Endothelial cell of umbilical vein (primary cell): ENCODE data around the gene ZNF888. TPM values are rescaled to one million over a fixed set of nuclear protein-coding genes. Genes with fewer than 3 reads are reported as not detected.
"Not testable (repeated sequence)": the region's sequence is repeated elsewhere in the genome, so short reads cannot be mapped to it uniquely, and the experiment has no call there.

ENCODE experiments used
- BruUV-seq: library from RNA; stranded (reverse); fragments of 400-500 nt; replicated peaks from 2 replicates; lab custom pipeline; 2021; lab: Mats Ljungman, UMichigan
- CTCF ChIA-PET: fragments of 300-600, 350-600 bp; sonication (Branson Sonifier 250); formaldehyde crosslinking; loops from one replicate; lab custom pipeline; 2021; ENCODE audit warnings: antibody characterized with exemption, inconsistent platforms; lab: Charles Lee
- POLR2A ChIA-PET: fragments of 300-600, 350-600 bp; sonication (Branson Sonifier 250); formaldehyde crosslinking; loops from one replicate; lab custom pipeline; 2021; ENCODE audit warnings: antibody characterized with exemption, inconsistent platforms; lab: Charles Lee
- DNase-seq: peaks from one replicate; pipeline ENCODE4 v3.0.0-alpha.2; 2011; ENCODE audit warnings: low read depth, low spot score
- FAIRE-seq: peaks from 2 replicates; lab custom pipeline; 2011; peaks lifted over from hg19 to GRCh38; lab: Jason Lieb, UNC
- H2AFZ ChIP-seq: 2 replicates; pipeline ENCODE4 v1.6.0; 2012; ENCODE audit warnings: low read depth, low read length, control low read depth, inconsistent platforms
- H3K27ac ChIP-seq: 2 replicates; pipeline ENCODE4 v1.5.1; 2011; ENCODE audit warnings: low read depth, mild to moderate bottlenecking, control low read depth, low read length, moderate library complexity; ENCODE audit not compliant: insufficient read depth
- H3K27me3 ChIP-seq, 2 experiments: 2 replicates each; pipeline versions ENCODE4 v1.6.0 to v1.6.1; 2011; ENCODE audit warnings: low read length in 2 of 2, mixed read lengths in 1 of 2; ENCODE audit not compliant: control insufficient read depth in 2 of 2, insufficient read depth in 2 of 2
- H3K36me3 ChIP-seq, 2 experiments: 2 replicates in 1 of 2; 3 replicates in 1 of 2; pipeline ENCODE4 v1.5.1; 2011; ENCODE audit warnings: low read length in 2 of 2, mild to moderate bottlenecking in 1 of 2, moderate library complexity in 1 of 2; ENCODE audit not compliant: control insufficient read depth in 2 of 2, insufficient read depth in 2 of 2; ENCODE audit errors: extremely low read depth in 1 of 2
- H3K4me1 ChIP-seq: 3 replicates; pipeline ENCODE4 v1.5.1; 2011; ENCODE audit warnings: mild to moderate bottlenecking, low read length; ENCODE audit not compliant: control insufficient read depth, insufficient read depth; ENCODE audit errors: extremely low read depth
- H3K4me2 ChIP-seq: 2 replicates; pipeline ENCODE4 v1.6.1; 2011; ENCODE audit warnings: low read length, control low read depth, mixed read lengths; ENCODE audit not compliant: insufficient read depth
- H3K4me3 ChIP-seq, 3 experiments: fragments of 200-600 bp in 1 of 3; sonication (generic), shearing (Covaris generic) in 1 of 3; replicated peaks in 1 of 3; 2 replicates each; pipeline ENCODE4 v1.5.1; 2011 to 2016; ENCODE audit warnings: control low read depth in 3 of 3, low read length in 3 of 3, mild to moderate bottlenecking in 2 of 3, inconsistent platforms in 1 of 3, low read depth in 1 of 3, moderate library complexity in 1 of 3; ENCODE audit not compliant: insufficient read depth in 1 of 3
- H3K79me2 ChIP-seq: 2 replicates; pipeline ENCODE4 v1.6.0; 2012; ENCODE audit warnings: low read length, inconsistent platforms; ENCODE audit not compliant: control insufficient read depth, insufficient read depth
- H3K9ac ChIP-seq: replicated peaks from 2 replicates; pipeline ENCODE3; 2011; ENCODE audit warnings: low read length, control low read depth; ENCODE audit not compliant: insufficient read depth; ENCODE audit errors: extremely low read depth
- H3K9me1 ChIP-seq: replicated peaks from 3 replicates; pipeline ENCODE4 v1.6.0; 2011; ENCODE audit warnings: mild to moderate bottlenecking, low read length; ENCODE audit not compliant: control insufficient read depth, insufficient read depth; ENCODE audit errors: extremely low read depth
- H3K9me3 ChIP-seq: replicated peaks from 2 replicates; pipeline ENCODE4 v1.5.1; 2012; ENCODE audit warnings: low read length, inconsistent platforms; ENCODE audit not compliant: control insufficient read depth, insufficient read depth
- H4K20me1 ChIP-seq: replicated peaks from 2 replicates; pipeline ENCODE3; 2011; ENCODE audit warnings: mild to moderate bottlenecking, low read length; ENCODE audit not compliant: control insufficient read depth, insufficient read depth; ENCODE audit errors: extremely low read depth
- EZH2 ChIP-seq: IDR thresholded peaks from 2 replicates; pipeline ENCODE4 v1.6.1; 2012; ENCODE audit warnings: borderline replicate concordance, low read depth, mild to moderate bottlenecking, moderate library complexity, low read length, inconsistent platforms; ENCODE audit not compliant: severe bottlenecking
- FOS ChIP-seq: IDR thresholded peaks from 2 replicates; pipeline ENCODE4 v1.6.1; 2011; ENCODE audit warnings: mild to moderate bottlenecking, low read length, moderate library complexity, borderline replicate concordance; ENCODE audit not compliant: insufficient read depth
- GATA2 ChIP-seq: IDR thresholded peaks from 2 replicates; pipeline ENCODE4 v1.7.0; 2011; ENCODE audit warnings: low read depth, mild to moderate bottlenecking, moderate library complexity, mixed read lengths, low read length; ENCODE audit not compliant: insufficient read length, insufficient read depth
- JUN ChIP-seq: IDR thresholded peaks from 2 replicates; pipeline ENCODE4 v1.6.1; 2011; ENCODE audit warnings: borderline replicate concordance, low read depth; ENCODE audit not compliant: insufficient read length, insufficient read depth
- MYC ChIP-seq: IDR thresholded peaks from one replicate; pipeline ENCODE4 v1.6.1; 2011; ENCODE audit warnings: mild to moderate bottlenecking, low read depth, low read length
- POLR2A ChIP-seq: IDR thresholded peaks from 2 replicates; pipeline ENCODE4 v1.6.1; 2012; ENCODE audit warnings: low read depth, mild to moderate bottlenecking, control low read depth, low read length
- POLR2AphosphoS5 ChIP-seq: IDR thresholded peaks from 2 replicates; pipeline ENCODE4 v1.6.1; 2012; ENCODE audit warnings: low read depth, mild to moderate bottlenecking, control low read depth, low read length, moderate library complexity; ENCODE audit not compliant: insufficient read depth
- dilution Hi-C: fragments of 300-500 bp; cut with MboI; formaldehyde crosslinking; loops from one replicate; pipeline ENCODE4 v1.15.0; 2019; ENCODE audit warnings: low sequenced_read_pairs; ENCODE audit not compliant: extremely low pct_ligation_motif_present
- intact Hi-C: fragments of 100-400 bp; cut with micrococcal nuclease; formaldehyde crosslinking; loops from one replicate; pipeline ENCODE4 v1.10.0; 2022
- polyA plus RNA-seq, 4 experiments: library from polyadenylated mRNA; depleted of rRNA in 3 of 4; stranded (reverse) in 3 of 4; unstranded in 1 of 4; fragments of >200 nt; gene quantifications; 2 replicates each; pipeline versions ENCODE4 v1.2.1 to v1.2.3, GENCODE V29; 2011 to 2012; ENCODE audit warnings: missing spikeins in 1 of 4
- total RNA-seq: library from RNA; stranded (reverse); gene quantifications from 2 replicates; pipeline ENCODE4 v1.2.3, GENCODE V29; 2021
- TF ChIP-seq, protein P1 (sequence below): IDR thresholded peaks from 2 replicates; pipeline ENCODE4 v1.6.1; 2011; ENCODE audit not compliant: insufficient read depth, insufficient read length
- TF ChIP-seq, protein P2 (sequence below), 2 donors: IDR thresholded peaks; 1 replicate in 1 of 2; 2 replicates in 1 of 2; pipeline ENCODE4 v1.5.1; 2011; ENCODE audit warnings: low read length in 2 of 2, mild to moderate bottlenecking in 2 of 2, moderate library complexity in 2 of 2, control low read depth in 1 of 2, inconsistent platforms in 1 of 2, low read depth in 1 of 2; ENCODE audit not compliant: insufficient read depth in 1 of 2; ENCODE audit errors: extremely low read depth in 1 of 2

The ZNF888 gene
- total and polyA plus RNA-seq, 2 donors (not counting 3 experiments of a cell fraction or from before 2014, with no cell fraction given): 0.72 to 3.9 TPM

DNA sequence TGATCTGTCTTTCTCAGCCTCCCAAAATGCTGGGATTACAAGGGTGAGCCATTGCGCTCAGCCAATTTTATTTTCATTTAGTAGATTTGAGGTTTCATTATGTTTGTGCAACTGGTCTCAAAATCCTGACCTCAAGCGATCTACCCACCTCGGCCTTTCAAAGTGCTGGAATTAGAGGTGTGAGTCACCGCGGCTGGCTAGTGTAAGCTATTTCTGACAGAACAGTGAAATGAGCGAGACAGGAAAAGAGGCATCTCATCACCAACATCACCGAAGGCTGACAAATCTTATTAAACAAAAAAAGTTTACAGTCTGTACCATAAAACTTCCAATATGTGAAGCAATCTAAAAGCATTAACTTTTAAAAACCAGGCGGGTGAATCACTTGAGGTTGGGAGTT is 12.2 kb upstream of the ZNF888 start:
- DNase-seq: no peak
- ChIA-PET POLR2A (no interaction called here), CTCF (no interaction called here)
- Histone ChIP-seq H3K79me2 (no peaks in the 10 kb centered on the region), H3K4me2 (no peak overlapping the region), H3K4me1 (no peaks in the 10 kb centered on the region), H3K9me3 (no peaks in the 10 kb centered on the region), H4K20me1 (no peaks in the 10 kb centered on the region), H3K9me1 (no peaks in the 10 kb centered on the region), H3K4me3 (no peak overlapping the region), H3K27me3 (no peaks in the 10 kb centered on the region), H3K9ac (no peak overlapping the region), H3K36me3 (no peaks in the 10 kb centered on the region), H3K27ac (no peak overlapping the region), H2AFZ (no peak overlapping the region)
- intact Hi-C loops: no loop called here
- TF ChIP-seq POLR2AphosphoS5 (no peak), EZH2 (no peak), POLR2A (no peak), GATA2 (no peak), JUN (no peak), FOS (no peak), MYC (no peak)
- TF ChIP-seq, protein P1, sequence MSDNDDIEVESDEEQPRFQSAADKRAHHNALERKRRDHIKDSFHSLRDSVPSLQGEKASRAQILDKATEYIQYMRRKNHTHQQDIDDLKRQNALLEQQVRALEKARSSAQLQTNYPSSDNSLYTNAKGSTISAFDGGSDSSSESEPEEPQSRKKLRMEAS: no peak
- TF ChIP-seq, protein P2, sequence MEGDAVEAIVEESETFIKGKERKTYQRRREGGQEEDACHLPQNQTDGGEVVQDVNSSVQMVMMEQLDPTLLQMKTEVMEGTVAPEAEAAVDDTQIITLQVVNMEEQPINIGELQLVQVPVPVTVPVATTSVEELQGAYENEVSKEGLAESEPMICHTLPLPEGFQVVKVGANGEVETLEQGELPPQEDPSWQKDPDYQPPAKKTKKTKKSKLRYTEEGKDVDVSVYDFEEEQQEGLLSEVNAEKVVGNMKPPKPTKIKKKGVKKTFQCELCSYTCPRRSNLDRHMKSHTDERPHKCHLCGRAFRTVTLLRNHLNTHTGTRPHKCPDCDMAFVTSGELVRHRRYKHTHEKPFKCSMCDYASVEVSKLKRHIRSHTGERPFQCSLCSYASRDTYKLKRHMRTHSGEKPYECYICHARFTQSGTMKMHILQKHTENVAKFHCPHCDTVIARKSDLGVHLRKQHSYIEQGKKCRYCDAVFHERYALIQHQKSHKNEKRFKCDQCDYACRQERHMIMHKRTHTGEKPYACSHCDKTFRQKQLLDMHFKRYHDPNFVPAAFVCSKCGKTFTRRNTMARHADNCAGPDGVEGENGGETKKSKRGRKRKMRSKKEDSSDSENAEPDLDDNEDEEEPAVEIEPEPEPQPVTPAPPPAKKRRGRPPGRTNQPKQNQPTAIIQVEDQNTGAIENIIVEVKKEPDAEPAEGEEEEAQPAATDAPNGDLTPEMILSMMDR (IDR thresholded peaks at IDR 0.05; ENCODE audit: extremely low read depth in 1 of 2, insufficient read depth in 1 of 2, low read depth in 1 of 2, low read length in 2 of 2): no peak
- BruUV-seq: no TSS peak
- dilution Hi-C loops: no loop called here
- no peak for FAIRE-seq

DNA sequence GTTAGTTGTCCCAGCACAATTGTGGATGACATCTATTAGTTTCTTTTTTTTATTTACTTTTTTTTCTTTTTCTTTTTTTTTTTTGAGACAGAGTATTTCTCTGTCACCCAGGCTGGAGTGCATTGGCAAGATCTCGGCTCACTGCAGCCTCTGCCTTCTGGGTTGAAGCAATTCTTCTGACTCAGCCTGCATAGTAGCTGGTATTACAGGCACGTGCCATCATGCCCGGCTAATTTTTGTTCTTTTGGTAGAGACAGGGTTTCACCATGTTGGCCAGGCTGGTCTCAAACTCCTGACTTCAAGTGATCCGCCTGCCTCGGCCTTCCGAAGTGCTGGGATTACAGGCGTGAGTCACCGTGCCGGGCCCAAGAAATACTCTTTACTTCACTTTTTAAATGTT is 1.4 kb upstream of the ZNF888 start:
- H3K9me1 ChIP-seq, BruUV-seq, H3K27ac ChIP-seq, H3K4me3 ChIP-seq, FAIRE-seq, dilution Hi-C loops, H3K4me2 ChIP-seq, H3K9me3 ChIP-seq, DNase-seq, H3K27me3 ChIP-seq, H3K9ac ChIP-seq, H3K36me3 ChIP-seq, H3K79me2 ChIP-seq, CTCF ChIA-PET, H2AFZ ChIP-seq, H4K20me1 ChIP-seq, H3K4me1 ChIP-seq, POLR2A ChIA-PET: not testable (repeated sequence)
- intact Hi-C loops: loop anchor here (10.0 kb wide), 1 partner anchor 70 kb away; the partner anchor contains the start of gene ZNF468
